ENCODE data around the gene FAM50B. TPM values are rescaled to one million over a fixed set of nuclear protein-coding genes. Genes with fewer than 3 reads are reported as not detected.

Gene FAM50B
- total and polyA plus RNA-seq, 9 donors: 8.1 to 23.0 (median 15.6) TPM

GRCh38 chr6:3878048-3878666 lies 29.0 kb downstream of the FAM50B start:
- TF ChIP-seq CTCF (IDR thresholded peaks at IDR 0.05) (no peak), POLR2A (IDR thresholded peaks at IDR 0.05) (no peak), EP300 (IDR thresholded peaks at IDR 0.05) (no peak)
- Histone ChIP-seq H3K4me1 (ENCODE audit: insufficient read depth) (no peaks in the 10 kb centered on the region), H3K9me3 (no peaks in the 10 kb centered on the region), H3K36me3 (no peaks in the 10 kb centered on the region), H3K27me3 (no peaks in the 10 kb centered on the region), H3K4me3 (no peak overlapping the region), H3K27ac (no peak overlapping the region)
- WGBS, 3 donors: 72 to 87% (median 80%) methylated on average over 6 of the region's 6 CpGs
- intact Hi-C loops (cut with DNase I): no loop called here
- DNase-seq: no peak

- H3K4me1 ChIP-seq (ENCODE audit: insufficient read depth): no peaks in the 10 kb centered on the region
- H3K9me3 ChIP-seq: no peaks in the 10 kb centered on the region
- H3K4me3 ChIP-seq: no peak overlapping the region
- DNase-seq: no peak
- H3K27ac ChIP-seq: no peak overlapping the region
- TF ChIP-seq POLR2A (IDR thresholded peaks at IDR 0.05): no peak
- TF ChIP-seq CTCF (IDR thresholded peaks at IDR 0.05): no peak
- no peak for TF ChIP-seq EP300 (IDR thresholded peaks at IDR 0.05)
- intact Hi-C loops (cut with DNase I): no loop called here
- no peaks in the 10 kb centered on the region for H3K27me3 ChIP-seq
- WGBS, 3 donors: 93 to 95% (median 93%) methylated on average over 25 of the region's 25 CpGs
- no peaks in the 10 kb centered on the region for H3K36me3 ChIP-seq
Measured at GRCh38 chr6:3879194-3879952, 30.2 kb downstream of the FAM50B start.

- WGBS, 3 donors: 85 to 87% (median 87%) methylated on average over 13 of the region's 13 CpGs
- TF ChIP-seq CTCF (IDR thresholded peaks at IDR 0.05): no peak
- TF ChIP-seq EP300 (IDR thresholded peaks at IDR 0.05): no peak
- TF ChIP-seq POLR2A (IDR thresholded peaks at IDR 0.05): no peak
- H3K27me3 ChIP-seq: no peaks in the 10 kb centered on the region
- H3K36me3 ChIP-seq: no peaks in the 10 kb centered on the region
- no peak for DNase-seq
- H3K4me3 ChIP-seq: no peak overlapping the region
- H3K9me3 ChIP-seq: no peaks in the 10 kb centered on the region
- intact Hi-C loops (cut with DNase I): no loop called here
- H3K27ac ChIP-seq: no peak overlapping the region
- no peaks in the 10 kb centered on the region for H3K4me1 ChIP-seq (ENCODE audit: insufficient read depth)
Measured at GRCh38 chr6:3881711-3882421, 32.7 kb downstream of the FAM50B start.

GRCh38 chr6:3882431-3882830 lies 33.3 kb downstream of the FAM50B start:
- H3K4me1 ChIP-seq (ENCODE audit: insufficient read depth): no peaks in the 10 kb centered on the region
- no peak for DNase-seq

More at GRCh38 chr6:3882431-3882830, 33.3 kb downstream of the FAM50B start:
- H3K27me3 ChIP-seq: no peaks in the 10 kb centered on the region
- intact Hi-C loops (cut with DNase I): no loop called here
- H3K27ac ChIP-seq: no peak overlapping the region
- H3K4me3 ChIP-seq: no peak overlapping the region
- no peak for TF ChIP-seq EP300 (IDR thresholded peaks at IDR 0.05)
- TF ChIP-seq CTCF (IDR thresholded peaks at IDR 0.05): no peak
- TF ChIP-seq POLR2A (IDR thresholded peaks at IDR 0.05): no peak
- no peaks in the 10 kb centered on the region for H3K36me3 ChIP-seq
- WGBS, 3 donors: 65 to 75% (median 74%) methylated on average over 3 of the region's 3 CpGs
- no peaks in the 10 kb centered on the region for H3K9me3 ChIP-seq
